SH-SY5Y (cell line): ENCODE data around the gene CGNL1.

Source experiments
- GATA2 ChIP-seq: IDR thresholded peaks from 2 replicates; pipeline ENCODE4 v1.6.1; 2011; ENCODE audit warnings: mild to moderate bottlenecking, low read depth, low read length
- GATA3 ChIP-seq: IDR thresholded peaks from 2 replicates; pipeline ENCODE4 v1.6.1; 2011; ENCODE audit warnings: low read depth, mild to moderate bottlenecking, low read length, moderate library complexity

- TF ChIP-seq GATA3 (no peak), GATA2 (no peak)
Measured at GRCh38 chr15:57495041-57495440, 118.7 kb downstream of the CGNL1 start.
